K562 (cell line): ENCODE results near the gene PLS1. TPM values are rescaled to one million over a fixed set of nuclear protein-coding genes. Genes with fewer than 3 reads are reported as not detected.

Source experiments
- ATAC-seq: fragments of 200-7000 bp; cut with Tn5 transposase; 3 replicates; pipeline ENCODE4 v1.9.1; 2020; ENCODE audit warnings: moderate library complexity
- BruUV-seq: library from RNA; stranded (reverse); fragments of 400-500 nt; replicated peaks from 2 replicates; lab custom pipeline; 2021; lab: Mats Ljungman, UMichigan
- CTCF ChIA-PET: fragments of 300-600 bp; formaldehyde crosslinking; extraction: SDS; loops from one replicate; lab custom pipeline; 2021; ENCODE audit warnings: low intra/inter-chr PET ratio; lab: Yijun Ruan, JAX
- POLR2A ChIA-PET: fragments of 300-600, 350-650 bp; sonication (Branson Sonifier 250); formaldehyde crosslinking; extraction: SDS; loops from one replicate; lab custom pipeline; 2021; ENCODE audit warnings: antibody characterized with exemption, inconsistent platforms; lab: Yijun Ruan, JAX
- DNase-seq, 4 experiments: peaks; one replicate each; pipeline versions ENCODE4 v3.0.0 to v3.0.0-alpha.2; 2011 to 2018; ENCODE audit warnings: low spot score in 3 of 4, mixed read lengths in 3 of 4; ENCODE audit errors: extremely low read depth in 1 of 4
- FAIRE-seq: peaks from 2 replicates; lab custom pipeline; 2011; peaks lifted over from hg19 to GRCh38; lab: Jason Lieb, UNC
- H2AFZ ChIP-seq: 2 replicates; pipeline ENCODE4 v1.6.0; 2011; ENCODE audit warnings: low read depth, low read length, control low read depth, inconsistent platforms
- H3K27ac ChIP-seq: fragments of 200-600 bp; 3 replicates; pipeline ENCODE4 v1.8.0; 2011; ENCODE audit warnings: low read depth, mild to moderate bottlenecking, control low read depth, inconsistent platforms, low read length, moderate library complexity, mixed read lengths; ENCODE audit errors: extremely low read depth
- H3K27me3 ChIP-seq, 2 experiments: fragments of 300-600 bp in 1 of 2; 2 replicates in 1 of 2; 3 replicates in 1 of 2; pipeline versions ENCODE4 v1.6.0 to v1.8.0; 2011; ENCODE audit warnings: inconsistent platforms in 2 of 2, low read length in 2 of 2, mild to moderate bottlenecking in 1 of 2, mixed read lengths in 1 of 2, moderate library complexity in 1 of 2; ENCODE audit not compliant: control insufficient read depth in 2 of 2, insufficient read depth in 2 of 2
- H3K36me3 ChIP-seq: fragments of 300-600 bp; 3 replicates; pipeline ENCODE4 v1.8.0; 2011; ENCODE audit warnings: mild to moderate bottlenecking, low read length, inconsistent platforms; ENCODE audit not compliant: control insufficient read depth, insufficient read depth
- H3K4me1 ChIP-seq, 2 experiments: fragments of 200-600 bp in 1 of 2; replicated peaks in 1 of 2; 2 replicates in 1 of 2; 3 replicates in 1 of 2; pipeline versions ENCODE4 v1.5.1 to v1.8.0; 2011; ENCODE audit warnings: inconsistent platforms in 2 of 2, low read length in 2 of 2, mild to moderate bottlenecking in 1 of 2, mixed read lengths in 1 of 2, moderate library complexity in 1 of 2; ENCODE audit not compliant: control insufficient read depth in 2 of 2, insufficient read depth in 2 of 2
- H3K4me2 ChIP-seq: 2 replicates; pipeline ENCODE4 v1.6.1; 2011; ENCODE audit warnings: low read length, control low read depth, inconsistent platforms, mixed read lengths; ENCODE audit not compliant: insufficient read depth
- H3K4me3 ChIP-seq: fragments of 200-600 bp; sonication (generic), shearing (Covaris generic); 2 replicates; pipeline ENCODE4 v1.5.1; 2016; ENCODE audit warnings: control low read depth, inconsistent platforms
- H3K79me2 ChIP-seq: fragments of 200-600 bp; 3 replicates; pipeline ENCODE4 v1.8.0; 2011; ENCODE audit warnings: low read length, inconsistent platforms; ENCODE audit not compliant: control insufficient read depth, insufficient read depth
- H3K9ac ChIP-seq, 2 experiments: 2 replicates each; pipeline versions ENCODE4 v1.6.0 to v1.6.1; 2011; ENCODE audit warnings: low read depth in 2 of 2, low read length in 2 of 2, control low read depth in 1 of 2, inconsistent platforms in 1 of 2, mild to moderate bottlenecking in 1 of 2, mixed read lengths in 1 of 2; ENCODE audit not compliant: insufficient read depth in 1 of 2
- H3K9me1 ChIP-seq: one replicate; pipeline ENCODE4 v1.6.0; 2011; ENCODE audit warnings: inconsistent platforms, mild to moderate bottlenecking, low read length, moderate library complexity; ENCODE audit not compliant: control insufficient read depth, insufficient read depth
- H3K9me3 ChIP-seq: replicated peaks from 2 replicates; pipeline ENCODE4 v1.5.1; 2011; ENCODE audit warnings: low read depth, low read length, inconsistent platforms; ENCODE audit not compliant: control insufficient read depth, insufficient read depth
- H4K20me1 ChIP-seq: replicated peaks from 2 replicates; pipeline ENCODE4 v1.6.1; 2011; ENCODE audit warnings: low read length, inconsistent platforms, mixed read lengths; ENCODE audit not compliant: control insufficient read depth, insufficient read depth
- ARNT ChIP-seq, 2 experiments: fragments of 450-650 bp; IDR thresholded peaks; 2 replicates each; pipeline ENCODE4 v1.6.1; 2016; ENCODE audit warnings: mild to moderate bottlenecking in 1 of 2
- FOSL1 ChIP-seq: fragments of 200-800 bp; sonication (Bioruptor generic); conservative IDR thresholded peaks from 2 replicates; pipeline ENCODE4 v1.6.1; 2016; ENCODE audit warnings: missing genetic modification characterization, missing compliant biosample characterization
- GATAD2B ChIP-seq: fragments of 450-650 bp; IDR thresholded peaks from 2 replicates; pipeline ENCODE4 v1.6.1; 2017; ENCODE audit warnings: mild to moderate bottlenecking, borderline replicate concordance
- JUNB ChIP-seq: fragments of 450-650 bp; formaldehyde crosslinking; conservative IDR thresholded peaks from 2 replicates; pipeline ENCODE4 v1.4.0; 2020; ENCODE audit warnings: mild to moderate bottlenecking
- JUND ChIP-seq, 2 experiments: IDR thresholded peaks; 2 replicates in 1 of 2; 3 replicates in 1 of 2; pipeline ENCODE4 v1.6.1; 2011; ENCODE audit warnings: borderline replicate concordance in 2 of 2, low read depth in 2 of 2, low read length in 2 of 2, improper control_type of control experiment in 1 of 2, missing biosample characterization in 1 of 2, missing genetic modification characterization in 1 of 2, missing genetic modification reagents in 1 of 2
- MBD2 ChIP-seq: sonication (generic); IDR thresholded peaks from 2 replicates; pipeline ENCODE4 v1.6.1; 2016; ENCODE audit warnings: low read depth, borderline replicate concordance
- NRF1 ChIP-seq, 2 experiments: fragments of 450-650 bp; IDR thresholded peaks in 1 of 2; conservative IDR thresholded peaks in 1 of 2; 2 replicates each; pipeline ENCODE4 v1.6.1; 2014; ENCODE audit warnings: mild to moderate bottlenecking in 2 of 2
- PML ChIP-seq: IDR thresholded peaks from 2 replicates; pipeline ENCODE4 v1.6.1; 2012; ENCODE audit warnings: low read length, inconsistent platforms
- POLR3G ChIP-seq: IDR thresholded peaks from 2 replicates; pipeline ENCODE4 v1.6.1; 2011; ENCODE audit not compliant: insufficient read length, insufficient replicate concordance; ENCODE audit errors: extremely low read depth
- THRAP3 ChIP-seq: fragments of 450-650 bp; IDR thresholded peaks from 2 replicates; pipeline ENCODE4 v1.6.1; 2016; ENCODE audit warnings: mild to moderate bottlenecking, inconsistent platforms, borderline replicate concordance
- ZNF324 ChIP-seq: fragments of 250-450 bp; sonication (Bioruptor Pico); IDR thresholded peaks from 2 replicates; pipeline ENCODE4 v1.4.0; 2020; ENCODE audit warnings: mild to moderate bottlenecking
- WGBS: fragments of 100-300 bp; shearing (Covaris generic); methylation state at CpG from one replicate; pipeline ENCODE4 v1.1.6; 2016; ENCODE audit warnings: low coverage, mixed read lengths; ENCODE audit not compliant: insufficient coverage; ENCODE audit errors: missing lambda C conversion rate; 5-methylcytosine and 5-hydroxymethylcytosine counted together
- in situ Hi-C: fragments of 300-500 bp; cut with MboI; formaldehyde crosslinking; loops from 4 replicates; pipeline ENCODE4 v1.15.0; 2018; ENCODE audit warnings: inconsistent platforms, mixed read lengths
- intact Hi-C: fragments of 100-400 bp; cut with micrococcal nuclease; formaldehyde crosslinking; loops from 2 replicates; pipeline ENCODE4 v1.14.2; 2022
- polyA plus RNA-seq, 8 experiments: library from polyadenylated mRNA; depleted of rRNA in 4 of 8; stranded (reverse) in 5 of 8; unstranded in 3 of 8; fragments of >200 nt; fragmentation: Nextera tagmentation in 2 of 8; fragmentation: Illumina TruSeq in 1 of 8; extraction: Ambion mirVana in 2 of 8; extraction: Trizol in 1 of 8; gene quantifications; 2 replicates each; pipeline versions ENCODE4 v1.2.1 to v1.2.3, GENCODE V29; 2011 to 2014; ENCODE audit warnings: inconsistent platforms in 1 of 8, missing spikeins in 1 of 8
- total RNA-seq, 7 experiments: library from RNA; depleted of rRNA in 6 of 7; stranded (reverse); fragments of >200 nt in 6 of 7; fragmentation: Illumina TruSeq in 2 of 7; extraction: Trizol in 2 of 7; gene quantifications; 2 replicates each; pipeline versions ENCODE4 v1.2.1 to v1.2.3, GENCODE V29; 2011 to 2021; ENCODE audit warnings: low replicate concordance in 1 of 7
- TF ChIP-seq, protein P1 (sequence below): fragments of 250-450 bp; sonication (Bioruptor Pico); IDR thresholded peaks from 2 replicates; pipeline ENCODE4 v1.8.0; 2021; ENCODE audit warnings: borderline replicate concordance, mild to moderate bottlenecking, moderate library complexity; ENCODE audit not compliant: poor library complexity, severe bottlenecking
- TF ChIP-seq, protein P2 (sequence below): sonication (generic); formaldehyde crosslinking; IDR thresholded peaks from 2 replicates; pipeline ENCODE4 v1.8.1; 2023; ENCODE audit warnings: mild to moderate bottlenecking, missing genetic modification reagents
- TF ChIP-seq, protein P3 (sequence below), 2 experiments: fragments of 450-650 bp in 1 of 2; sonication (generic) in 1 of 2; formaldehyde crosslinking in 1 of 2; IDR thresholded peaks in 1 of 2; conservative IDR thresholded peaks in 1 of 2; 2 replicates each; pipeline versions ENCODE4 v1.6.1 to v1.8.1; 2016 to 2023; ENCODE audit warnings: mild to moderate bottlenecking in 2 of 2, moderate library complexity in 2 of 2, inconsistent platforms in 1 of 2, missing genetic modification reagents in 1 of 2
- TF ChIP-seq, protein P4 (sequence below): sonication (generic); formaldehyde crosslinking; IDR thresholded peaks from 2 replicates; pipeline ENCODE4 v1.8.0; 2022; ENCODE audit warnings: mild to moderate bottlenecking, missing genetic modification reagents

Gene PLS1
- total and polyA plus RNA-seq, 9 of the 15 experiments (the other 6 are each of a cell fraction or from before 2014, with no cell fraction given) = 6.1 to 21.3 (median 13.0) TPM

DNA sequence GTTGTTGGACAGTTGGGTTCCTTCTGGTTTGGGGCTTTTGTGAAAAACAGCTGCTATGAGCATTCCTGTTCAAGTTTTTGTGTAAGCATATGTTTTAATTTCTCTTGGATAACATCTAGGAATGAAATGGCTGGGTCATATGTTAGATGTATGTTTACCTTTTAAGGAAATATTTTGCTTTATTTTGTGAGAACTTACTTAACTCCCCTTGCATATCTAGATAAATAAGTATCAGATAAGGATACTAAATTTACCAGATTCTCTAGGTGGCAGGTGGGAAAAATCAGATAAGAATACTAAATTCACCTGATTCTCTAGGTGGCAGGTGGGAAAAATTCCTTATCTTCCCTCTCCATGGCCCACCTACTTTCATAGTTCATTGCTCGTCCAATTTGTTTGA, 1.1 kb upstream of the PLS1 start (continued):
- no peak for TF ChIP-seq GATAD2B
- TF ChIP-seq ZNF324 (CRISPR knock-in tag) = no peak
- TF ChIP-seq ARNT (IDR thresholded peaks at IDR 0.05) = no peak
- TF ChIP-seq, protein P1, sequence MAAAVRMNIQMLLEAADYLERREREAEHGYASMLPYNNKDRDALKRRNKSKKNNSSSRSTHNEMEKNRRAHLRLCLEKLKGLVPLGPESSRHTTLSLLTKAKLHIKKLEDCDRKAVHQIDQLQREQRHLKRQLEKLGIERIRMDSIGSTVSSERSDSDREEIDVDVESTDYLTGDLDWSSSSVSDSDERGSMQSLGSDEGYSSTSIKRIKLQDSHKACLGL (CRISPR knock-in tag) = no peak
- TF ChIP-seq NRF1 (conservative IDR thresholded peaks at IDR 0.05 in 1 of 2, IDR thresholded peaks at IDR 0.05 in 1 of 2) = no peak
- no peak for TF ChIP-seq JUNB (CRISPR knock-in tag)

DNA sequence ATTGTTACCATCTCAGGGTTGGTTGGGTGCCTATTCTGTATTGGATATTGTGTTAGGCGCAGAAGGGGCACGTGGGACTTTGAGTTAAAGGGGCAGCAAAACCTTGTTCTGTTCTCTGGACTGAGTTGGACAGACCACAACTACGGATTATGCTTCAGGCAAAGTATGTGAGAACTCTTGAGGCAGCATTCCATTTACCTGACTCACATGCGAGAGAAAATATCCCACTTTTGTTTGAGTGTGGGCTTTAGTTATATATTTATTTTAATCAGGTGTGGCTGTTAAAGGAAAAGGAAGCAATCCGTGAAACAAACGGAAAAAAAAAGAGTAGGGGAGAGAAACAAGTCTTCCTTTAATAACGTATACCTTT, 627 bp upstream of the PLS1 start:
- H3K27ac ChIP-seq = peak overlapping the region; percentile 62
- H3K36me3 ChIP-seq = no peaks in the 10 kb centered on the region
- no peak for TF ChIP-seq PML
- no peak for TF ChIP-seq THRAP3
- no peak for TF ChIP-seq MBD2
- TF ChIP-seq FOSL1 (tag) = peak; percentile 62; the same call in 1 of the 2 replicates
- TF ChIP-seq, protein P2, sequence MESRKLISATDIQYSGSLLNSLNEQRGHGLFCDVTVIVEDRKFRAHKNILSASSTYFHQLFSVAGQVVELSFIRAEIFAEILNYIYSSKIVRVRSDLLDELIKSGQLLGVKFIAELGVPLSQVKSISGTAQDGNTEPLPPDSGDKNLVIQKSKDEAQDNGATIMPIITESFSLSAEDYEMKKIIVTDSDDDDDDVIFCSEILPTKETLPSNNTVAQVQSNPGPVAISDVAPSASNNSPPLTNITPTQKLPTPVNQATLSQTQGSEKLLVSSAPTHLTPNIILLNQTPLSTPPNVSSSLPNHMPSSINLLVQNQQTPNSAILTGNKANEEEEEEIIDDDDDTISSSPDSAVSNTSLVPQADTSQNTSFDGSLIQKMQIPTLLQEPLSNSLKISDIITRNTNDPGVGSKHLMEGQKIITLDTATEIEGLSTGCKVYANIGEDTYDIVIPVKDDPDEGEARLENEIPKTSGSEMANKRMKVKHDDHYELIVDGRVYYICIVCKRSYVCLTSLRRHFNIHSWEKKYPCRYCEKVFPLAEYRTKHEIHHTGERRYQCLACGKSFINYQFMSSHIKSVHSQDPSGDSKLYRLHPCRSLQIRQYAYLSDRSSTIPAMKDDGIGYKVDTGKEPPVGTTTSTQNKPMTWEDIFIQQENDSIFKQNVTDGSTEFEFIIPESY (CRISPR knock-in tag) = 0 out of 2 replicates have a peak, but pooled peaks have one; percentile 1
- TF ChIP-seq, protein P3, sequence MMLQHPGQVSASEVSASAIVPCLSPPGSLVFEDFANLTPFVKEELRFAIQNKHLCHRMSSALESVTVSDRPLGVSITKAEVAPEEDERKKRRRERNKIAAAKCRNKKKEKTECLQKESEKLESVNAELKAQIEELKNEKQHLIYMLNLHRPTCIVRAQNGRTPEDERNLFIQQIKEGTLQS (IDR thresholded peaks at IDR 0.05) = peak; percentile 19; the same call in 1 of the 2 replicates
- TF ChIP-seq, protein P3 (CRISPR knock-in tag; conservative IDR thresholded peaks at IDR 0.05) = no peak
- no peak for TF ChIP-seq POLR3G
- TF ChIP-seq JUND (IDR thresholded peaks at IDR 0.05; ENCODE audit: borderline replicate concordance, low read depth, low read length) = 0 out of 2 replicates have a peak, but pooled peaks have one; percentile 11
- no peak for TF ChIP-seq JUND (tag; IDR thresholded peaks at IDR 0.05; ENCODE audit: borderline replicate concordance, low read depth, low read length)
- TF ChIP-seq, protein P4, sequence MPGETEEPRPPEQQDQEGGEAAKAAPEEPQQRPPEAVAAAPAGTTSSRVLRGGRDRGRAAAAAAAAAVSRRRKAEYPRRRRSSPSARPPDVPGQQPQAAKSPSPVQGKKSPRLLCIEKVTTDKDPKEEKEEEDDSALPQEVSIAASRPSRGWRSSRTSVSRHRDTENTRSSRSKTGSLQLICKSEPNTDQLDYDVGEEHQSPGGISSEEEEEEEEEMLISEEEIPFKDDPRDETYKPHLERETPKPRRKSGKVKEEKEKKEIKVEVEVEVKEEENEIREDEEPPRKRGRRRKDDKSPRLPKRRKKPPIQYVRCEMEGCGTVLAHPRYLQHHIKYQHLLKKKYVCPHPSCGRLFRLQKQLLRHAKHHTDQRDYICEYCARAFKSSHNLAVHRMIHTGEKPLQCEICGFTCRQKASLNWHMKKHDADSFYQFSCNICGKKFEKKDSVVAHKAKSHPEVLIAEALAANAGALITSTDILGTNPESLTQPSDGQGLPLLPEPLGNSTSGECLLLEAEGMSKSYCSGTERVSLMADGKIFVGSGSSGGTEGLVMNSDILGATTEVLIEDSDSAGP (CRISPR knock-in tag) = peak; percentile 61; the same call in 1 of the 2 replicates

More for the DNA sequence above, 627 bp upstream of the PLS1 start:
- peak overlapping the region; percentile 84 for H3K4me2 ChIP-seq
- peak overlapping the region; percentile 72 for H3K4me3 ChIP-seq
- ChIA-PET CTCF (interaction anchor here (0.9 kb wide), 1 partner anchor 9 kb away, joined by 4 read pairs; no protein-coding TSS in a partner anchor), POLR2A (interaction anchor here (3.1 kb wide), 1 partner anchor 129 kb away, joined by 11 read pairs; the partner anchor contains the start of gene TRPC1)
- H3K9me1 ChIP-seq = no peaks in the 10 kb centered on the region
- FAIRE-seq (no peak), DNase-seq (peak in 2 of 4 experiments; percentile 13 to 26), ATAC-seq (no peak)
- no peaks in the 10 kb centered on the region for H4K20me1 ChIP-seq
- peaks cover 0 to 14% of the 10 kb centered on the region in 2 experiments; a peak in 3 of 5 replicates for H3K4me1 ChIP-seq
- in situ Hi-C loops (loop anchor here (10.0 kb wide), 1 partner anchor 229 kb away; no protein-coding TSS in a partner anchor), intact Hi-C loops (loop anchor here (5.0 kb wide), 1 partner anchor 132 kb away; no protein-coding TSS in a partner anchor)
- WGBS = 17% methylated on average over 7 of the region's 7 CpGs
- H3K9me3 ChIP-seq = no peaks in the 10 kb centered on the region
- no peaks in the 10 kb centered on the region for H3K27me3 ChIP-seq
- peaks cover 27% of the 10 kb centered on the region for H3K79me2 ChIP-seq
- H2AFZ ChIP-seq = peak overlapping the region; percentile 97
- H3K9ac ChIP-seq = peak overlapping the region; percentile 63 to 94; a peak in 3 of 4 replicates
- TSS peak; percentile 97 for BruUV-seq
